Epithelial cell of proximal tubule (primary cell): ENCODE results near the gene FZD7. TPM values are rescaled to one million over a fixed set of nuclear protein-coding genes. Genes with fewer than 3 reads are reported as not detected.

ENCODE experiments used
- DNase-seq: peaks from one replicate; pipeline ENCODE4 v3.0.0-alpha.2; 2011; ENCODE audit warnings: low read depth
- H3K4me3 ChIP-seq: 2 replicates; pipeline ENCODE4 v1.5.1; 2011; ENCODE audit warnings: low read depth, mild to moderate bottlenecking, low read length
- CTCF ChIP-seq: conservative IDR thresholded peaks from 2 replicates; pipeline ENCODE4 v1.5.1; 2012; ENCODE audit warnings: low read depth, mild to moderate bottlenecking, low read length
- total RNA-seq: library from RNA; depleted of rRNA; stranded (reverse); fragments of >200 nt; gene quantifications from 2 replicates; pipeline ENCODE4 v1.2.3, GENCODE V29; 2015

The FZD7 gene
- total RNA-seq, 1 donor from 2014 or later, result 34.8 TPM

- no peak for TF ChIP-seq CTCF
- DNase-seq, result no peak
- H3K4me3 ChIP-seq, result no peak overlapping the region
These were observed 19.3 kb upstream of the FZD7 start for GRCh38 chr2:202014318-202014717.

- DNase-seq, result no peak
- no peak for TF ChIP-seq CTCF
- no peak overlapping the region for H3K4me3 ChIP-seq
These were observed 18.9 kb upstream of the FZD7 start for GRCh38 chr2:202014759-202015211.

GRCh38 chr2:202015471-202015870 lies 18.2 kb upstream of the FZD7 start:
- DNase-seq, result no peak
- no peak for TF ChIP-seq CTCF
- H3K4me3 ChIP-seq, result no peak overlapping the region

GRCh38 chr2:202016579-202017227 lies 17.0 kb upstream of the FZD7 start:
- no peak for DNase-seq
- TF ChIP-seq CTCF, result no peak
- H3K4me3 ChIP-seq, result no peak overlapping the region

GRCh38 chr2:202017940-202018339 lies 15.7 kb upstream of the FZD7 start:
- no peak for TF ChIP-seq CTCF
- DNase-seq, result no peak
- H3K4me3 ChIP-seq, result no peak overlapping the region

GRCh38 chr2:202018950-202019349 lies 14.7 kb upstream of the FZD7 start:
- TF ChIP-seq CTCF, result no peak
- no peak overlapping the region for H3K4me3 ChIP-seq
- DNase-seq, result no peak
